Measurements from ENCODE around the gene ITGA5. TPM values are rescaled to one million over a fixed set of nuclear protein-coding genes. Genes with fewer than 3 reads are reported as not detected.
A peak's percentile ranks its signal among the peaks of the same experiment; 100 is the strongest.

Gene ITGA5
- total RNA-seq, 8 experiments from 2014 or later: 0.22 to 64.3 (median 15.5) TPM

DNA sequence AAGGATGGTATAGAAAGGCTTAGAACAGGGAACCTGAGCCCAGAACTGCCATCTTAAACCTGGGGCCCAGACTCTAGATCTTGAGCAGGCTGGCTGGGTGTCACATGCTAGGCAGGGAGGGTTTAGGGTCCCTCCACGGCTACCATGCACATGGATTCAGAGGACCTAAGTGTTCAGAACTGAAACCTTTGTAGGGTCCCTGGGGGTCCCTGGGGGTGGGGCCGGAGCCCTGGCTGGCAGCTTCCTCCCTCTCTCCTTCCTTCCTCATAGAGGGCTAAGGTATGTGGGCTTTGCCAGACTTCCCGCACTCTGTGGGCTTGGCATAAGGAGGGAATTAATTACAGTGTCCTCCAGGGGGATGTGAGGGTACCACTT, 29.9 kb downstream of the ITGA5 start:
- WGBS, 10 experiments: 40% methylated on average over 1 of the region's 3 CpGs; no CpG with 5 or more reads in 9 of the 10 experiments
- Histone ChIP-seq H3K4me3 (no peak overlapping the region), H3K4me1 (replicated peaks in 1 of 2) (peaks cover 41 to 50% of the 10 kb centered on the region in 2 donors), H3K27ac (no peak overlapping the region)
- no peak for ATAC-seq (replicated peaks in 6 of 8)
- in situ Hi-C loops (cut with MboI; ENCODE audit: low pct_unique_long_range_greater_than_20kb in 2 of 9, low sequenced_read_pairs in 9 of 9, unreplicated experiment in 9 of 9): loop anchor here in 1 of 9 experiments (25.0 kb wide), 1 partner anchor 377 kb away; the partner anchor contains the start of genes HOXC8 and HOXC9

DNA sequence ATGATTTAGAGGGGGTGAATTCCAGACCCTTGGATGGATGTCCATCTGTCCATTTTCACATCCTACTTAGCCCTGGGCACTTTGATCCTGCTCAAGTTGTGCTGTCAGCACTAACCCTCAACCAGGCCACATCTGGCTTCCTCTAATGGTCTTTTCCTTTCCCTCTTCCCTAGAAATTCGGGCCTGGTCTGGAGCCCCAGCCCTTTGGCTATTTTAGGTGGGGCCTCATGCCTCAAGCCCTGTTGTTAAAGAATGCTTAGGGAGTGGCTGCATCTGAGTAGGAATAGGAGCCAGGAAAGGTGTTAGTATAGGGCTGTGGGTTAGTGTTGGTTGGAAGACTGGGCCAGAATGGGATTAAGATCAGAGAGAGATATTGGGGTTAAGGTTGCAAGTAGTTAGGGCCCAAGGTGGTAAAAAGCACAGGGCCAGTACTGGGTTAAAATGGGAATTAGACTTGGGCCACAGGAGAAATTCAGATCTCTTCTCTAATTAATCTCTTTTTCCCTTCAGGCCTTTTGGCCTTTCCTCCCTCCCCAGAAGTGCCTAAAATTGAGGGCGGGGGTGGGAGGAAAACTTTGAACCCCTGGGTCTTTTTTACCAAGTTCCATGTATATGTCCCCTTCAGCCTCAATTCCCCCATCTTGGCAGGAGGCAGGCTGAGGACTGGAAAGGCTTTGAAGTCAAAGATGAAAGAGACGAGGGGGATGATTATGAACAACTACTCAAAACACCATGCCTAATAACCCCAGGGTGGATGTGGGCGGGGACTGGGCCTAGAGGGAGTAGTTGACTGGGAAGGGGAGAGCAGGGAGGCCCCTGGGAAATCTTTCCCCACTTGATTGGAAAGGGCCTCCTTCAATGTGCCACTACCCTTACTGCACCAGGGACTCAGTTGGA, 30.6 kb downstream of the ITGA5 start:
- Histone ChIP-seq H3K4me3 (no peak overlapping the region), H3K27ac (peak overlapping the region in 1 of 2 donors; percentile 24), H3K4me1 (replicated peaks in 1 of 2) (peaks cover 39 to 50% of the 10 kb centered on the region in 2 donors)
- WGBS, 10 experiments: 0 to 100% (median 40%) methylated on average over 1 of the region's 4 CpGs; no CpG with 5 or more reads in 5 of the 10 experiments
- in situ Hi-C loops (cut with MboI; ENCODE audit: low pct_unique_long_range_greater_than_20kb in 2 of 9, low sequenced_read_pairs in 9 of 9, unreplicated experiment in 9 of 9): loop anchor here in 1 of 9 experiments (25.0 kb wide), 1 partner anchor 376 kb away; the partner anchor contains the start of genes HOXC8 and HOXC9
- ATAC-seq (replicated peaks in 6 of 8): peak in 3 of 8 experiments; percentile 66 to 83 (median 80)

DNA sequence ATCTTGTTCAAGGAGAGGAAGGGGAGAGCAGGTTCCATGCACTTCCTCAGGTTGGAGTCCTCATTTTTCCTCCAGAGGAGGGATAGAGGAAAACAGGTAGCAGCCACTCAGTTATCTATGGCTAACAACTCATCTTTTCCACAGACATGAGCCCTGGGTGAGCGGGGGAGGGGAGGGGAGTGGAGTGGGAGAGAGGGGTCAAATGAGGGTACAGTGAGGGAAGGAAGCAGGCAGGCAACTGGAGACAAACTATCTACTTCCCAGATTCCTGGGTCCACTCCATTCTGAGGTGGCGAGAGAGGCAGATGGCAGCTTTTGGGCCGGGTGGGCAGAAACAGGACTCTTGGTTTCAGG, 32.0 kb downstream of the ITGA5 start:
- Histone ChIP-seq H3K4me1 (replicated peaks in 1 of 2) (peaks cover 33 to 49% of the 10 kb centered on the region in 2 donors), H3K4me3 (no peak overlapping the region), H3K27ac (peak overlapping the region in 1 of 2 donors; percentile 1)
- ATAC-seq (replicated peaks in 6 of 8): no peak
- in situ Hi-C loops (cut with MboI; ENCODE audit: low pct_unique_long_range_greater_than_20kb in 2 of 9, low sequenced_read_pairs in 9 of 9, unreplicated experiment in 9 of 9): loop anchor here in 1 of 9 experiments (25.0 kb wide), 1 partner anchor 375 kb away; the partner anchor contains the start of genes HOXC8 and HOXC9
- WGBS, 10 experiments: 40 to 80% methylated on average over 1 of the region's 3 CpGs; no CpG with 5 or more reads in 8 of the 10 experiments

DNA sequence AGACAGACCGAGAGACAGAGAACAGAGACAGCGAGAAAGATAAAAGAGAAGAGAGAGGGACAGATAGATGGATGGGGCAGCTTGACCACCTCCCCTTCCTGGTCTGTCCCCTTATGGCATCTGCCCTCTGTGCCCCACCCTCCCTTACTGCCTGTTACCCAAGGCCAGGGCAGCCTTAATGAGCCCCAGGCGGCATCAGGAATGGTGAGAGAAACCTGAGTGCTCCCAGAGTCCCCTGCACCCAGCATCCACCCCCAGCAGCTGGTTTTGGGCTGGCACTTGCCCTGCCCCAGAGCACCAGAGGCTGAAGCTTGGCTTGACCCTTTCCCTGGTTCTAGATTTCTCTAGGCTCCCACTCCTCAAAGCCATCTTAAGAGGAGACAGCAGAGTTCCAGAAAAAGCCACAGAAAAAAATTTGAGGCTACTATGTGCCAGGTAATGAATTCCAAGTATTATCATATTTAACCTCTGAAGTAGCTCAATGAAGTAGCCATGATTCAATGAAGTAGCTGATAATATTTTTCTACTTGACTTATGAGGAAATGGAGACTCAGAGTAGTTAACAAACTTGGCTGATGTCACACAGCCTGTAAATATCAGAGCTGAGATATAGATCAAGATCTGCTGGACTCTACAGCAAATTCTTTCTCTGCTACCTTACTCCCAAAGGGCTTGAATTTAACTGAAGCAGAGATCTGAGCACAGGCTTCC, 32.5 kb downstream of the ITGA5 start:
- Histone ChIP-seq H3K4me3 (no peak overlapping the region), H3K4me1 (replicated peaks in 1 of 2) (peaks cover 30 to 44% of the 10 kb centered on the region in 2 donors), H3K27ac (no peak overlapping the region)
- in situ Hi-C loops (cut with MboI; ENCODE audit: low pct_unique_long_range_greater_than_20kb in 2 of 9, low sequenced_read_pairs in 9 of 9, unreplicated experiment in 9 of 9): loop anchor here in 1 of 9 experiments (25.0 kb wide), 1 partner anchor 374 kb away; the partner anchor contains the start of genes HOXC8 and HOXC9
- 69 to 100% (median 83%) methylated on average over 1 to 3 of the region's 3 CpGs; no CpG with 5 or more reads in 5 of the 10 experiments for WGBS, 10 experiments
- ATAC-seq (replicated peaks in 6 of 8): no peak

DNA sequence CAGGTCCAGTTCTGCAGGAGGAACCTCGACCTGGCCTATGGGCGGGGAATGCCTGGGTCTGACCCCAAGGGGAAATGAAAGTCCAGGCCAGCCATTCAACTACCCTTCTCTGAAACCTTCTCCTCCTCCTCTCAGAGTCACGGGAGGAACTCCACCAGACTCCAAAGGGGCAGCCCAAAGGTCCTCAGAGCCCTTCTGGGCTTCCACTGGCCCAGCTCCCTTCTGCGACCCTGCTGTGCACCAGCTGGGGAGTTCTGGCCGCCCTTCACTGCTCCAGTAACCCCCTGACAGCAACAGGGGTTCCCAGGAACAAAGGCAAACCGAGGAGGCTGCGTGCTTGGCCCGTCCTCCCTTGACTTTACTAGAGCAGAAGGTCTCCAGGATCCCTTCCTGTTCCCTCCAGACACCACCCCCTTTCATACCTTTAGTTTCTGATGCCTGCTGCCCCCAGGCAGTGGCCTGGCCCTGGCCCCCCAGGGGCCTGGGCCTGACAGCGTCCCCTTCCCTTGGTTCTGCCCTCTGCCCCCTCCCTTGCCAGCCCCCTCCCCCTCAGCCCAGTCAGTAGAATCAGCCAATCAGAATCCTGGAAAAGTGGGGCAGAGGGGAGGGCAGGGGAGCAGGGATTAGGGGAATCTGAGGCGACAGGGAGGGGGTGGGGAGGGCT, 33.7 kb downstream of the ITGA5 start:
- peaks cover 27 to 36% of the 10 kb centered on the region in 2 donors for H3K4me1 ChIP-seq (replicated peaks in 1 of 2)
- H3K4me3 ChIP-seq: no peak overlapping the region
- no peak overlapping the region for H3K27ac ChIP-seq
- no peak for ATAC-seq (replicated peaks in 6 of 8)
- WGBS, 10 experiments: 0 to 100% (median 80%) methylated on average over 1 to 4 of the region's 10 CpGs; no CpG with 5 or more reads in 5 of the 10 experiments
- in situ Hi-C loops (cut with MboI; ENCODE audit: low pct_unique_long_range_greater_than_20kb in 2 of 9, low sequenced_read_pairs in 9 of 9, unreplicated experiment in 9 of 9): loop anchor here in 1 of 9 experiments (25.0 kb wide), 1 partner anchor 373 kb away; the partner anchor contains the start of genes HOXC8 and HOXC9

DNA sequence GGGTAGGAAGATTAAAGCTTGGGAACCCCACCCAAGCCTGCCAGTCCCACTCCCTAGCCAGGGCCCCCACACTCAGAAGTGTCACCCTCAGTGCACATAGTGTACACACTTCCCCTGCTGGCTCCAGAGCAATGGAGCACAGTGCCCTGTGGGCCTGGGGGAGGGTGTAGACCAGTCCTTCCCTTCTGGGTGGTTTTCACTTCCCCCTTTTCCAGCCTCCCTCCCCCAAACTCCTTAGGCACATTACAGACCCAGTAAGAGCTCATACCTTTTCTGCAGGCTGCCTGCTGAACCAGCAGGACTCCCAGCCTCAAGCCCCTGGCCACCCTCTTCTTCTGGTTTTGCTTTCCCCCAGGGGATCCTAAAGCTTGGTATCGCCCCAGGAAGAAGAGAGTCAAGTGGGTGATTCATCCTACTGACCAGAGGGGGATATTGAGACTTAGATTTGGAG, 34.5 kb downstream of the ITGA5 start, which contains the start of gene ZNF385A:
Gene ZNF385A (minus strand): TSS at position 143 of the 451 bp plus-strand sequence. CDS start 219 bp downstream, outside the sequence.
- WGBS, 10 experiments: 89 to 100% (median 100%) methylated on average over 1 of the region's 1 CpG; no CpG with 5 or more reads in 7 of the 10 experiments
- in situ Hi-C loops (cut with MboI; ENCODE audit: low pct_unique_long_range_greater_than_20kb in 2 of 9, low sequenced_read_pairs in 9 of 9, unreplicated experiment in 9 of 9): loop anchor here in 1 of 9 experiments (25.0 kb wide), 1 partner anchor 372 kb away; the partner anchor contains the start of genes HOXC8 and HOXC9
- Histone ChIP-seq H3K4me1 (replicated peaks in 1 of 2) (peaks cover 24 to 32% of the 10 kb centered on the region in 2 donors), H3K4me3 (no peak within 1 kb of the TSS), H3K27ac (no peak within 1 kb of the TSS)
- no peak for ATAC-seq (replicated peaks in 6 of 8)

DNA sequence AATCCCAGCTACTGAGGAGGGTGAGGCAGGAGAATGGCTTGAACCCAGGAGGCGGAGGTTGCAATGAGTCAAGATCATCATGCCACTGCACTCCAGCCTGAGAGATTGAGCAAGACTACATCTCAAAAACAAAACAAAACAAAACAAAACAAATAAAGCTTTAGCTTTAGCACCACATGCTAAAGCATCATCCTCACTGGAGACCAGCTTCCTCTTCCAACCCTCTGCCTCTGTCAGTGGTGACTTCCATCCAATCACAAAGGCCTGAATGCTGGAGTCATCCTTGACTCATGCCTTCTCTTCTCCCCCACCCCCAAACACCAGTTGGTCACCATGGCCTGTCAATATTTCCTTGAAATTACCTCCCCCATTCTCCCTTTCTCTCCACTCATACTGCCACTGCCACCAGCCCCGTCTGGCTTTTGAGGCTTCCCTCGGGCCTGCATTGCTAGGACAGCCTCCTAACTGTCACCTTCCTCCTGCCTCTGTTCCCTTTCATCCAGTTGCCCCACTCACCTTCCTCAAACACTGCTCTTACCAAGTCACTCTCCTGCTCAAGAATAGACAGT, 35.9 kb downstream of the ITGA5 start:
- in situ Hi-C loops (cut with MboI; ENCODE audit: low pct_unique_long_range_greater_than_20kb in 2 of 9, low sequenced_read_pairs in 9 of 9, unreplicated experiment in 9 of 9): loop anchor here in 1 of 9 experiments (25.0 kb wide), 1 partner anchor 371 kb away; the partner anchor contains the start of genes HOXC8 and HOXC9
- ATAC-seq (replicated peaks in 6 of 8): peak in 3 of 8 experiments; percentile 5 to 37 (median 26)
- peaks cover 28 to 30% of the 10 kb centered on the region in 2 donors for H3K4me1 ChIP-seq (replicated peaks in 1 of 2)
- no peak overlapping the region for H3K27ac ChIP-seq
- H3K4me3 ChIP-seq: no peak overlapping the region
- 50 to 100% (median 84%) methylated on average over 1 to 3 of the region's 3 CpGs; no CpG with 5 or more reads in 4 of the 10 experiments for WGBS, 10 experiments

DNA sequence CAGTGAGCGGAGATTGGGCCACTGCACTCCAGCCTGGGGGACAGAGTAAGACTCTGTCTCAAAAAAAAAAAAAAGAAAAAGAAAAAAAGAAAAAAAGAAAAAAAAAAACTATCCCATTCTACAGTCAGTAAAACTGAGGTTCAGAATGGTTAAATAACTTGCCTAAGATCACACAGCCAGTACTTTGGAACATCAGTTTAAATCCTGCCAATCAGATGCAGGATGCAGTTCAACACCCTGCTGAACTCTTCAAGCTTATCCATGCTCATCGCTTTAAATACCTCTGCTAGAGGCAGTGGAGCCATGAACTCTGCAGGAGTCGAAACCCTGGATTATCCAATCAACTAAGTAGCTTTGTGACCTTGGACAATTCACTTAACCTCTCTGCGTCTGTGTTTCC, 37.9 kb downstream of the ITGA5 start:
- ATAC-seq (replicated peaks in 6 of 8): no peak
- no peak overlapping the region for H3K27ac ChIP-seq
- peaks cover 20% of the 10 kb centered on the region in 2 donors for H3K4me1 ChIP-seq (replicated peaks in 1 of 2)
- no peak overlapping the region for H3K4me3 ChIP-seq
- in situ Hi-C loops (cut with MboI; ENCODE audit: low pct_unique_long_range_greater_than_20kb in 2 of 9, low sequenced_read_pairs in 9 of 9, unreplicated experiment in 9 of 9): loop anchor here in 1 of 9 experiments (25.0 kb wide), 1 partner anchor 369 kb away; the partner anchor contains the start of genes HOXC8 and HOXC9
- WGBS, 10 experiments: 87 to 100% (median 100%) methylated on average over 1 to 4 of the region's 4 CpGs

DNA sequence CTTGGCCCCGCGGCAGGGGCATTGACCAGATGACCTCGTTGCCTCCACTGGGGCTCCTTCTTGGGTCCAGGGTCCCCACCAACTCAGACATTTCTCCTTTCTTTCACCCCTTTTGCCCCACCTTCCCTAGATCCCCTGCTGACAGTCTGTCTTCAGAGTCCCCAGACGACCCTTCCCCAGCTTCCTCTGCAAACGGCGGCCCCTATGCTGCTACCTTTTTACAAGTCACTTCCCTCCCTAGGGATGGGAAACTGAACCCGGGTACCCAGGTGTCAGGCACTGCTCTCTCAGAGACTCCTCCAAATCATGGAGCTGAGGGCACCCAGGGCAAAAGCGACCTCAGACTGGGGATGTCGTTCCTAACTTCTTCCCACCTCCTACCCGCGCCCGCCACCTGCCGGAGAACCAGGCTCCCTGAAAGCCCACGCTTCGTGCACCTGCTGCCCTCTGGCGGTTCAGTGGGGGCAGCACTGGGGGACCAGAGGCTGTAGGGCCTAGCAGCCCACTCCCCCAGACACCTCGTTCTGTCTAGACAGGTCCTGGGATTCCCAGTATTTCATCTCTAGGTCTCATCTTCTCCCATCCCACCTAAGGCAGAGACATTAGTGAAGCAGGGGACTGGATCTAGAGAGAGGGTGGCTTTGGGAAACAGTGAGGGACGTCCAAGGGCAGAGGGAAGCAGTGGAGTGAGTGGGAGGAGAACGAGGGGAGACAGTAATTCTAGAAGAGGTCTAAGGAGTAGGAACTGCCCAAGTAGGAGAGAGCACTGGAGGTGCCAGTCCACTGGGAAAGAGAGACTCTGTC, 39.5 kb downstream of the ITGA5 start:
- peak; percentile 18 to 84 (median 72) for ATAC-seq (replicated peaks in 6 of 8)
- 0 to 100% (median 33%) methylated on average over 1 to 5 of the region's 19 CpGs; no CpG with 5 or more reads in 2 of the 10 experiments for WGBS, 10 experiments
- Histone ChIP-seq H3K27ac (no peak overlapping the region), H3K4me3 (peak overlapping the region; percentile 44 to 61 (median 51)), H3K4me1 (replicated peaks in 1 of 2) (peaks cover 9% of the 10 kb centered on the region in 2 donors)
- in situ Hi-C loops (cut with MboI; ENCODE audit: low pct_unique_long_range_greater_than_20kb in 2 of 9, low sequenced_read_pairs in 9 of 9, unreplicated experiment in 9 of 9): loop anchor here in 1 of 9 experiments (25.0 kb wide), 1 partner anchor 367 kb away; the partner anchor contains the start of genes HOXC8 and HOXC9

DNA sequence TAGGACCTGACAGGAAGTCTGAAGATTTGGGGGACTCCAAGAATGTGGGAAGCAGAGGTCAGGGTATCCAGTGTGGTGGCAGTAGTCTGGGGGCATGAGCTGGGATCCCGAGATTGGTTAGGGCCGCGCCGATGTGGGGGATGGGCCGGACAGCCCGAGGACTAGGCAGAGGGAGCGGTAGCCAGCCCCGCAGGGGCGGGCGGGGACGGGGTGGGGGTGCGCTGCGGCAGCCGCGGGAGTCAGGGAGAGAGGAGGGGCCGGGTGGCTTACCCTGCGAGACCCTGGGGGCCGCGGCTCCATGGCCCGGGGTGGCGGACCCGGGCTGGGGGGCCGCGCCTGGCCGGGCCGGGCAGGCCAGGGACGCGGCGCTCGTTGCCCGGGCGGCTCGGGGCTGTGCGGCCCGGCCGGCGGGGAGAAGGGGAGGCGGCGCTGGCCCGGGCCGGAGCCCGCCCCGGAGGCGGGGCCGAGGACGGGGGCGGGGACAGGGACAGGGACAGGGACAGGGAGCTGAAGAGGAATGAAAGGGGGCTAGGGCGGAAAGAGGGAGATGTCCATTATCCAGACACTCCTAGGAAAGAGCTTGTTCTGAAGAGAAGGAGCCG, 40.2 kb downstream of the ITGA5 start:
- peak; percentile 44 to 93 (median 90) for ATAC-seq (replicated peaks in 6 of 8)
- Histone ChIP-seq H3K4me3 (peak overlapping the region; percentile 44 to 61 (median 51)), H3K4me1 (replicated peaks in 1 of 2) (peaks cover 9% of the 10 kb centered on the region in 2 donors), H3K27ac (no peak overlapping the region)
- no CpG with 5 or more reads among the region's 49 CpGs for WGBS, 10 experiments
- in situ Hi-C loops (cut with MboI; ENCODE audit: low pct_unique_long_range_greater_than_20kb in 2 of 9, low sequenced_read_pairs in 9 of 9, unreplicated experiment in 9 of 9): loop anchor here in 1 of 9 experiments (25.0 kb wide), 1 partner anchor 367 kb away; the partner anchor contains the start of genes HOXC8 and HOXC9

Data from motor neuron (in vitro differentiated cells).